T-helper 1 cell (primary cell): ENCODE data around the gene DESI1.

ENCODE experiments used
- DNase-seq, 5 donors: peaks; one replicate each; pipeline ENCODE4 v3.0.0-alpha.2; 2012 to 2020

Gene DESI1

DNA sequence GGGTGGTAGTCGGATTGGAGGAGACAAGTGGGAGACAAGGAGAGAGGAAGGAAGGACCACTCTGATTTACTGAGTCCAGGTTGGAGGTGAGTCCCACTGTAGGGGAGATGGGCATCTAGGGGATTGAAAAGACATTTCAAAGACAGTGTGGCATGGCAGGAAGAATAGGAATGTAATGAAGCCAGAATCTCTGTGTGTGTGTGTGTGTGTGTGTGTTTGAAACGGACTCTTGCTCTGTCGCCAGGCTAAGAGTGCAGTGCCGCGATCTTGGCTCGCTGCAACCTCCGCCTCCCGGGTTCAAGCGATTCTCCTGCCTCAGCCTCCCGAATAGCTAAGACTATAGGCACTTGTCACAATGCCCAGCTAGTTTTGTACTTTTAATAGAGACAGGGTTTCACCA lies 64.3 kb downstream of the DESI1 start:
- DNase-seq, result no peak

DNA sequence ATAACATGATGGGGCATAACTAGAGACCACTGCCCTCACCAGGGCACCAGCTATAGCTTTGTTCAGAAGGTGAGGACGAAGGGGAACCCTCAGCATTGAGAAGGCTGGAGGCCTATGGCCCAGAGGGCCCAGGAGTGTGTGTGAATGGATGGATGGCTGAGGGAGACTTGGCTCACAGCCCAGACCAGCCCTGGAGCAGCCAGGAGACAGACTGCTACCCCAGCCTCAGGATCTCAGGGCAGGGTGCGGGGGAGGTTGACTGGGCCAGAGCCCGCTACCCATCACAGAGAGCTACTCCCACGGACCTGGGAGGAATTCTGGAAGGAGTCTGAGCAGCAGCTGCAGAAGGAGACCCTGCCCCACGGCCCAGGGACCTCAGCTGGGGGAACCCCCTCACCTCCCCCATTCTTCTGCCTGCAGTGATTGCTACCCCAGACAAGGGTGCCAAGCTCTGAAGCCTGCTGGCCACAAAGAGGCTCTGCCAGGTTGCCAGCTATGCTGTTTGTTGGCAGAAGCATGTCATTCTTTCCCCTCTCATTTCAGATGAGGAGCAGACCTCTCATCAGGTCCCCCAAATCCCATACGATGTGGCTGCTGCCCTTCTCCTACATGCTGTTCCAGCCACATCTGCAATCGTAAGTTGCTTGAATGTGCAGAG lies 65.4 kb downstream of the DESI1 start:
- DNase-seq, result no peak

DNA sequence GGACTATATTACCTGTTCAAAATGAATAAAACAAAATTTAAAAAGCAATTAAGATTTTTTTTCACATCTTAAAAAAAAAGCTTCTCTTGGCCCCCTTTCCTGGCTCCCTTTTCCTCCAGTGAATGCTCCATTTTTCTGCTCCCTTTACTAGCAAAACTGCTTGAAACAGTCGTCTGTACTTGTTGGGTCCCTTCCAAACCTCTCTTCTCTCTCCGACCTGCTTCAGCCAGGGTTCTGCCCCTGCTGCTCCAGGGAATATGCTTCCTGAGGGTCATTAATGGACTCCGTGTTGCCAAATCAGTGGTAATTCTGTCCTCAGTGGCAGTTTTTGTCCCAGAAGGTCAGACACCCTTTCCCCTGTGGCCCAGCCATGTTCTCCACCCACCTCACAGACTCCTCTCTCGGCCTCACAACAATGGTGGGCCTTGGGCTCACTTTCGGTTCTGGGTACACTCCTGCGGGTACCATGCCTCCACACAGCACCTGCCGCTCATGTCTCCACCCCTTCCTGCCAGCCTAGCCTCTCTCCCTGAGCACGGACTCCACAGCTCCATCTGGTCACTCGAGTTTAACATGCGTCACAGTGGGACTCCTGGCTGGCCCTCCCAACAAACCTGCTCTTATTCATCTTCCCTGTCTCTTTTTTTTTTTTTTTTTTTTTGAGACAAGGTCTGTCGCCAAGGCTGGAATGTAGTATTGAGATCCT lies 68.8 kb downstream of the DESI1 start:
- no peak for DNase-seq

DNA sequence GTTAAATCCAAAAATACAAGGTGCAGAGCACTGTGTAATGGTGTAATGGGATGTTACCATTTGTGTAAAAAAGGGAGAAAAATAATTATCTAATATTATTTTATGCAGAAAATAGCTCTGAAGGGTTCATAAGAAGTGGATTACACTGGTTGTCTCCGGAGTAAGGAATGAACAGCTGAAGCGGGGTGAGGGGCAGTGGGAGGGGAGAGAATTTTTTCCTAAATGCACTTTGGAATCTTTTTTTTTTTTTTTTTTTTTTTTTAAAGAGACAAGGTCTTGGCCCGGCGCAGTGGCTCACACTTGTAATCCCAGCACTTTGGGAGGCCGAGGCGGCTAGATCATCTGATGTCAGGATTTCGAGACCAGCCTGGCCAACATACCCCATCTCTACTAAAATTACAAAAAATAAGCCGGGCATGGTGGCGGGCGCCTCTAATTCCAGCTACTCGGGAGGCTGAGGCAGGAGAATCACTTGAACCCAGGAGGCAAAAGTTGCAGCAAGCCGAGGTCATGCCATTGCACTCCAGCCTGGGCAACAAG lies 69.8 kb downstream of the DESI1 start:
- no peak for DNase-seq

DNA sequence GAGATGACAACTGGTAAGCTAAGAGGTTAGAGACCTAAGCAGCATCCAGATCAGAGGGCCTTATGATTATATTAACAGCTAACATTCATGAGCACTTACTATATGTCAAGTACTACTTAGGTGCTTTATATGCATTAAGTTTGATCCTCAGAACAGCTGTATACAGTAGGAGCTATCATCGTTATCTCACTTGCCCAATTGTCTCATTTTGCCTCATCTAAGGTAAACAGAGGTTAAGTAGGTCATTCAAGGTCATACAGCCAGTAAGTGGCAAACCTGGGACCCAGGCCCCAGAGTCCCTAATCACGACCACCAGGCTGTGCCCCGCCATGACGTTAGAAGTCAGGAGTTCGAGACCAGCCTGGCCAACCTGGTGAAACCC lies 72.0 kb downstream of the DESI1 start:
- DNase-seq, result no peak
